Erythroblast (primary cell): ENCODE results near the gene DLG2.

Experiments
- GATA1 ChIP-seq: IDR thresholded peaks from 2 replicates; pipeline ENCODE4 v1.6.1; 2011; ENCODE audit warnings: low read depth, mild to moderate bottlenecking, control low read depth, low read length, moderate library complexity
- POLR2A ChIP-seq: IDR thresholded peaks from 2 replicates; pipeline ENCODE4 v1.6.1; 2011; ENCODE audit warnings: mild to moderate bottlenecking, low read length

GRCh38 chr11:83827940-83828554 lies 1799.1 kb downstream of the DLG2 start:
- TF ChIP-seq POLR2A = no peak
- no peak for TF ChIP-seq GATA1
